Fibroblast of peridontal ligament (primary cell): Measurements from ENCODE around the gene ISG20.
A peak's percentile ranks its signal among the peaks of the same experiment; 100 is the strongest.
"Not testable (repeated sequence)": the region's sequence is repeated elsewhere in the genome, so short reads cannot be mapped to it uniquely, and the experiment has no call there.

Source experiments
- DNase-seq: peaks from one replicate; pipeline ENCODE4 v3.0.0-alpha.2; 2010; ENCODE audit errors: extremely low read depth

Gene ISG20

DNA sequence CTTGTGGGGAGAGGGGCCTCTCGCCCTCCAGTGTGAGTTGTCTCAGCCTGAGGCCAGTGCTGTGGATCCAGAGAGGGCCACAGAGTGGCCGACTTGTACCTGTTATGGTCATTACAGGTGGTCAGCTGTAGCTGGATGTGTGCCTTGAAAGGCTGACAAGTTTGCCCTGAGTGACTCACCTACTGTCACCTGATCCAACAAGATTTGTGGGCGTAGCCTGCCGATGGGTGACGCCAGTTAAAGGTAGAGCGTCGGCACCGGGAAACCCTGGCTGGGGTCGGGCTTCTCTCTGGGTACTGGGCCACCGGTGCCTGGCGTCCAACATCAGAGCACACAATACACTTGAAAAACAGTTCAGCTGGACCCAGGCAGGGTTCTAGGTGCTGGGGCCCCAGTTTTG lies 2.8 kb upstream of the ISG20 start:
- no peak for DNase-seq

DNA sequence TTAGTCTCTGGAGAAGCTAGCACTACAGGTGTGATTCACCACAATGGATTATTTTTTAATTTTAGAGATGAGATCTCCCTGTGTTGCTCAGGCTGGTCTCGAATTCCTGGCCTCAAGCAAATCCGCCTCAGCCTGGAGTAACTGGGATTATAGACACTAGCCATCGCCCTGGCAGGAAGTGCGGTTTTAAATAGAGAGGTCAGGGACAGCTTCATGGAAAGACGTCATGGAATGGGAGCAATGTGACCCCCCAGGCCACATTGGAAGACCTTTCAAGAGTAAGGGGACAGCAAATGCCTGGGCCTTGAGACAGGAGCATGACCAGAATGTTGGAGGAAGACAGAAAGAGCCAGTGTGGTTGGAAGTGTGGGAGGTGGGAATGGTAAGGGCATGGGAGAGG lies 2.2 kb upstream of the ISG20 start:
- DNase-seq = no peak

DNA sequence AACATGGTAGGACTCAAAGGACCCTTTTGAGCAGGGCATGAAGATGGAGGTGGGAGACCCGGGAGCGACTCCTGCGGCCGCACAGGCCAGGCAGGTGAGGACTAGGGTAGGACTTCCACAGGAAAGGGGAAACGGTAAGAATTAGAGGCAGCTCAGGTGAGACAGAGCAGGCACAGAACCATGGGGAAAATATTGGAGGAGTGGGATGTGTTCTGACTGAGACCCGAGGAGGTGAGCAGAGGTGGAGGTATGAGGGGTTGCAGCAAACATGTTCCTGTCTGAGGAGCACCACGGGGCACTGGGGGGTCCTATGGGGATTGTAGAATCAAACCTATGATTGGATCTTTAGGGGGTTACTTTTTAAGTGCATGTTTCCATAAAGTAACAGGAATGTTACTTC lies 1.4 kb upstream of the ISG20 start:
- no peak for DNase-seq

DNA sequence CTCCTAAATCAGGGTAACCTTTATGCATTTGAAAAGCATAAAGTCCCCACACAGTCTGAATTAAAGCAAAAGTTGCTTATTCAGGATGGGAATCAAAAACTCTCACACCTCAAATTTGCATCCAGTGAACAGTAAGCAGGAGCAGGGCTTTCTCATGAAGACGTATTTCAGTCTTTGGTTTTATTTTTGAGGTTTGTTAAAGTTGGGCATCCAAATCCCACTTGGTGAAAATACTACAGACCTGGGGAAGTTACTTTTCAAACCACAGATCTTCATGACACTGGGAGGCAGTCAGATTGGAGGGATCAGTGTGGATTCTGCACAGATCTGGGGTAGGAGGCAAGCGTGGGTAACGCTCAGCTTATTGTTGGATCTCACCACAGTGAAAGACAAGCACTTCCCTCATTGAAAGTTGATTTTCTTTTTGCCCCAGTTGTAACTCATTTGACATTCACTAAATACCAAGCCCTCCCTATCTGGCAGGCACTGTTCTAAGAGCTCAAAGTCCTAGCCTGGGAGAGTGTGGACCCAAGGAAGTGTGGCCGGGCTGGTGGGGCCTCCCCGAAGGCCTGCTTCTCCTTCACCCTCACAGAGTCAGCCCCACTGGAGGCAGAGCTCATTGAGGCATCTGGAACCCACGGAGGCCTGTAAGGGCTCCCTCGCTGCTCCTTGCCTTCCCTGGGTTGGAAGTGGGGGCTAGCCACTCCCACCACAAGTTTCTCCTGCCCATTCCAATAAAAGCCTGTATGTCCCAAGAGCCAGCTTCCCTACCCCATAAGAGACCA lies 783 bp upstream of the ISG20 start:
- peak; percentile 50 for DNase-seq

GRCh38 chr15:88641959-88642452 lies 3.2 kb downstream of the ISG20 start:
- DNase-seq = no peak

DNA sequence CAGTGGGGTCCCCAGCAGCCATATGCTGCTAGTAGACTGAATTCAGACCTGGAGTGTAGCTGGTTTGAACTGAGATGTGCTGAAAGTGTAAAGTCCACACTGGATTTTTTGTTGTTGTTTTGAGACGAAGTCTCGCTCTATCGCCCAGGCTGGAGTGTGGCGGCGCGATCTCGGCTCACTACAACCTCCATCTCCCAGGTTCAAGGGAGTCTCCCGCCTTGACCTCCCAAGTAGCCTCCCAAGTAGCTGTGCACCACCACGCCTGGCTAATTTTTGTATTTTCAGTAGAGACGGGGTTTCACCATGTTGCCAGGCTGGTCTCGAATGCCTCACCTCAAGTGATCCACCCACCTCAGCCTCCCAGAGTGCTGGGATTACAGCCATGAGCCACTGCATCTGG lies 3.7 kb downstream of the ISG20 start:
- not testable (repeated sequence) for DNase-seq

GRCh38 chr15:88644741-88645140 lies 5.9 kb downstream of the ISG20 start:
- no peak for DNase-seq

DNA sequence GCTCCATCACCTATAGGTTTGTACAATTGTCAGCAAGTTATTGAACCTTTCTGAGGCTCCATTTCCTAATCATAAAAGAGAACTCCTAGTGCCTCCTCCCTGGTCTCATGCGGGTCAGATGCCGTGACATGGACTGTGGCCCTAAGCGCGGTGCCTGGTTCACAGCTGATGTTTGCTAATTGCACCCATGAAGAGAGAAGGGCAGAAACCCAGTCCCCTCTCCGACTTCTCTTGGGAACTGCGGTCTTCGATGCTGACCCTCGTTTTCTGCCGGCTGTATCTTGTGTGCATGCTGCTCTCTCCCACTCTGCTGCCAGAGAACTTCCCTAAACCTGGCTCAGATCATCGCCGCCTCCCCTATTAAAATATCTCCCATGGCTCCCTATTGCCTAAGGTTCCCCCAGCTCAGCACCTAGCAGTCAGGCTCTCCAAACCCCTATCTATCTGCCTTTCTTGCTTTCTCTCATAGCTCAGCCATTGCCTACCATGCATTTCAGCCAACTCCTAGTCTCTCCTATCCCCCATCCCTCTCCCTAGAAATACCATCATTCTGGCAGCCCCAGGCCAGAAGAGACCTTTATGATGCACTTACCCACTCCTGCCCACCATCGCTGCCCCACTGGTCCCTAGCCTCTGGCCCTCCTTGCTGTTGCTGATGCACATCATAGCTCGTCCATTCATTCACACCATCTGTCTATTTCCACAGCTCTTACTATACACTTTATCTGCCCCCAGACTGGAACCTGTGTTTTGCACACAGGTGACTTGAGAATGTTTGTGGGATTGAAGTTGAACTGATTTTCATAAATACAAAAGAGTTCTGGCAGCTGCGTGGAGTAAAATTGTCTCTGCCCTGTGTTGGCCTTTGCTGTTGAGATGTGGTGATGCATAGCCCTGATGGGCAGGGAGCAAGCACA lies 6.6 kb downstream of the ISG20 start:
- DNase-seq = no peak

GRCh38 chr15:88646088-88646405 lies 7.2 kb downstream of the ISG20 start:
- DNase-seq = no peak

DNA sequence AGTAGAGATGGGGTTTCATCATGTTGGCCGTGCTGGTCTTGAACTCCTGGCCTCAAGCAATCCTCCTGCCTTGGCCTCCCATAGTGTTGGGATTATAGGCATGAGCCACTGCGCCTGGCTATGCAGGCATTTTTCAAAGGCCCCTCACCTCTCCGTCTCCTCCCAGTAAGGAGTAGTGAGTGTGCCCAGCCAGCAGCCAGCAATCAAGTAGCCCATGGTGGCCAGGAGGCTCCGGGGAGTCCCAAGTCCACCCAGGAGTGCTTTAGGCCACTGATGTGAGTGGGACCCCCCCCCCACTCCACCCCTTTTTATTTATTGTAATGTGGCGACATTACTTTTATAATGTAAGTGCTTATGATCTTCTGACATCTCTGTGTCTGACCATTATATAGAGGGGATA lies 8.1 kb downstream of the ISG20 start:
- no peak for DNase-seq

GRCh38 chr15:88647351-88648105 lies 8.7 kb downstream of the ISG20 start:
- DNase-seq = no peak

GRCh38 chr15:88648357-88649214 lies 9.8 kb downstream of the ISG20 start:
- no peak for DNase-seq

GRCh38 chr15:88649286-88649733 lies 10.5 kb downstream of the ISG20 start:
- peak; percentile 78 for DNase-seq

GRCh38 chr15:88649753-88650551 lies 11.1 kb downstream of the ISG20 start:
- no peak for DNase-seq

DNA sequence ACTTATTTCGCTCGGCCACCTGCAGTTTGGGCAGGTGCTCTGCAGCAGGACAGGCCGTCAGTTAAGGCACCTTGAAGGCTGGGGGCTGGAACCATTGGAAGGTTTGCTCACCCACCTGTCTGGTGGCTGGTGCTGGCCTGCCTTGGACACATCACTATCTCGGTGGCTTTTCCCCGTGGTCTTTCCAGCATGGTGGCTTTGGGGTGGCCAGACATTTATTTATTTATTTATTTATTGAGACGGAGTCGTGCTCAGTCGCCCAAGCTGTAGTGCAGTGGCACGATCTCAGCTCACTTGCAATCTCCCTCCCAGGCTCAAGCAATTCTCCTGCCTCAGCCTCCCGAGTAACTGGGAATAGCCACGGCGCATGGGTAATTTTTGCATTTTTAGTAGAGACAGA lies 11.7 kb downstream of the ISG20 start:
- no peak for DNase-seq

DNA sequence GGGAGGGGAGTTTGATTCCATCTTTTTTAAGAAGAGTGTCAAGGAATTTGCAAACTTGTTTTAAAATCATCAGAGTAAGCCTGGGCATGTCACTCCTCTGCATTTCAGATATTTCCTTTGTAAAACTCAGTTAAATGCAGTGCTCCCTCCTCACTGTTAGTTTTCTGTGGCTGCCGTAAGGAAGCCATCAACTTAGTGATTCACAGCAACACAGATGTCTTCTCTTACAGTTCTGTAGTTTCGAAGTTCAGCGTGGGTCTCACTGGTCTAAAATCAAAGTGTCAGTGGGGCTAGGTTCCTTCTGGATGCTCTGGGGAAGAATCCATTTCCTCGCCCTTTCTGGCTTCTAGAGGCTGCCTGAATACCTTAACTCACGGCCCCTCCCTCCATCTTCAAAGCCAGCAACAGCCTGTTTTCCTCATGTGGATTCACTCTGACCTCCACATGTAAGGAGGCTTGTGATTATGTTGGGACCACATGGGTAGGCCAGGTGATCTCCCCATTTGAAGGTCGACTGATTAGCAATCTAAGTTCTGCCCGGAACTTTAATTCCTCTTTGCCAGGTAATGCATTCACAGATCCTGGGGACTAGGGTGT lies 12.4 kb downstream of the ISG20 start:
- DNase-seq = peak; percentile 27

DNA sequence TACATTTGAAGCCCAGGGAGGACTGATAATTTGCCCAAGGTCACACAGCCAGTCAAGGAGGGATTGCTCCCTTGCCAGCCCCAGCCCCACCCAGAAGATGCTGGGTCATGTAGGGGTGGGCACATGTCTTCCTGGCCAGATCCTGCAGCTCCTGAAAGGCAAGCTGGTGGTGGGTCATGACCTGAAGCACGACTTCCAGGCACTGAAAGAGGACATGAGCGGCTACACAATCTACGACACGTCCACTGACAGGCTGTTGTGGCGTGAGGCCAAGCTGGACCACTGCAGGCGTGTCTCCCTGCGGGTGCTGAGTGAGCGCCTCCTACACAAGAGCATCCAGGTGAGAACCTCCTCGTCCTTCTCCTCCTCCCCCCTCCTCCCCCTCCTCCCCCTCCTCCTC lies 13.2 kb downstream of the ISG20 start:
- no peak for DNase-seq

GRCh38 chr15:88652456-88653199 lies 13.8 kb downstream of the ISG20 start:
- no peak for DNase-seq
